GM21526 (cell line): Measurements from ENCODE around the gene ZNF552.

Experiments used
- ATAC-seq: cut with Tn5 transposase; IDR thresholded peaks from one replicate; pipeline ENCODE4 v1.9.1; 2021; ENCODE audit warnings: moderate library complexity; ENCODE audit not compliant: unreplicated experiment, low FRiP score

Gene ZNF552

DNA sequence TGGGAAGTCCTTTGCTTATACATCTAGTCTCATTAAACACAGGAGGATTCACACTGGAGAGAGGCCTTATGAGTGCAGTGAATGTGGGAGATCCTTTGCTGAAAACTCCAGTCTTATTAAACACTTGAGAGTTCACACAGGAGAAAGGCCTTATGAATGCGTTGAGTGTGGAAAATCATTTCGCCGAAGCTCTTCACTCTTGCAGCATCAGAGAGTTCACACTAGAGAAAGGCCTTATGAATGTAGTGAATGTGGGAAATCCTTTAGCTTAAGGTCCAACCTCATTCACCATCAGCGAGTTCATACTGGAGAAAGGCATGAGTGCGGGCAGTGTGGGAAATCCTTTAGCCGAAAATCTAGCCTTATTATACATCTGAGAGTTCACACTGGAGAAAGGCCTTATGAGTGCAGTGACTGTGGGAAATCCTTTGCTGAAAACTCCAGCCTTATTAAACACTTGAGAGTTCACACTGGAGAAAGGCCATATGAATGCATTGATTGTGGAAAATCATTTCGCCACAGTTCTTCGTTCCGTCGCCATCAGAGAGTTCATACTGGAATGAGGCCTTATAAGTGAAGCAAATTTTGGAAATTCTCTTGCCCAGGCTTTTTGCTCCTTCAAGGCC lies 35.4 kb downstream of the ZNF552 start:
- no peak for ATAC-seq

DNA sequence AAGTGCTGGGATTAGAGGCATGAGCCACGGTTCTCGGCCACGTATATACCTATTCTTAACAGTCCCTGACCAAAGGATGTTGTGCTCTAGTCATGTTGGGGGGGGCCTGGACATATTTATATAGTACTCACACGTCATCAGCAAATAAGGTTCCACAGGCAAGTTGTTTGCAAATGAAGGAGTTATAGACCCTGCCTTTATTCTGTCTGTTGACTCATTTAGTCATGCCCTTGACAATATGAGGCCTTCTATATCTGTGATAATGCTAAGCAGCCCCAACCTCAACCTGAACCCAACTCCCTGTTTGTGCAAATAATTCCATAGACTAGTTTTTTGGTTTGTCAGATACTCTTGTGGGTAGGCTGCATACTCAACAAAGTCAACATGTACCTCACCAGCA lies 36.4 kb downstream of the ZNF552 start:
- ATAC-seq = no peak

DNA sequence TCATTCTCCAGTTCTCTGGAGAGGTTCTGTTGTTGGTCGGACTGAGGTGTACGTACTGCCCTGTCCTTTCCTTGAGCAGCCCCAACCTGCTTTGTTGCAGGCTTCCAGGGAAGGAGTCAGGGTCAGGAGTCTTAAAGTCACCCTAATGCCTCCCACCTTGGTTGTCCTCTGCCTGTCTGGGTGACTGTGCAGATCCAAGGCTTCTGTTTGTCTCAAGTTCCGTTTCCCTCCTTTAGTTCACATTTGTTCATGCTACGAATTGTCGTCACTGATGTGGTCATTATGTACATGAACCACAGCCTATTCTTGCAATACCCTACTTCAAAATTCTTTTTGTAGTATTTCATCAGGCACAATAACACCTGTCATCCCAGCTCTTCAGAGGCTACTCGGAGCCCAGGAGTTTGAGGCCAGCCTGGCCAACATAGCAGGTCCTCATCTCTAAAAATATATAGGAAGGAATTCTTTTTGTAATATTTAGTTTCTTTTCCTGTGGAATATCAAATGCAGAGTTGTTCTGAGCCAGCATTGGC lies 37.9 kb downstream of the ZNF552 start:
- no peak for ATAC-seq

DNA sequence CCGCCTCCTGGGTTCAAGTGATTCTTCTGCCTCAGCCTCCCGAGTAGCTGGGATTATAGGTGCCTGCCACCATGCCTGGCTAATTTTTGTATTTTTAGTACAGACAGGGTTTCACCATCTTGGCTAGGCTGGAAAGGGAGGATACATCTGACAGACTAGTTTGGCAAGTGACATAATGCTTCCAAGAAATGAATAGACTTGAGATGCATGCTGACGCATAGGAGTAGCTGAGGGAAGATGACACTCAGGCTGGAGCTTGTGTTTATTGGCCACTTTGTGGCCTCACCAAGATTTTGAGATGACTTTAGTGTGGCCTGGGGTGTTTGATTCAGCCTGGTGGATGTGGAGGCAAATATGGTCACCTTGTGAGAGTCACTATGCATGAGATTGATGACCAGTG lies 41.2 kb downstream of the ZNF552 start:
- ATAC-seq = no peak

DNA sequence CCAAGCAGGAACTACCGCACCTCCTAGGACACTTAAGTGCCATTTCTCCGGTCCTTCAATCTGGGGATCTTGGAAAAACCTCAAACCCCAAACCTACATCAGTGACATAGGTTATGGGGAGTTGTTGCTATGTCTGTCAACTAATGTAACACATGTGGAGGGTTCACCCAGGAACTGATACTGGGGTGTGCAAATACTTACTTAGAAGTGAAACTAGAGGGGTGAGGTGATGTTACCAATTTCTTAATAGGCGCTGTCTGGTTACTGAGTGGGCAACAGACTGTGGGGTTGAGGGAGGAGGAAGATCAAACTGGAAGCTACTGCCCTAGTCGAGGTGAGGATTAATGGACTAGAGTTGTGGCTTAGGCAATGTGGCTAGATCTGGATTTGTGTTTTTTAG lies 43.3 kb downstream of the ZNF552 start:
- no peak for ATAC-seq

DNA sequence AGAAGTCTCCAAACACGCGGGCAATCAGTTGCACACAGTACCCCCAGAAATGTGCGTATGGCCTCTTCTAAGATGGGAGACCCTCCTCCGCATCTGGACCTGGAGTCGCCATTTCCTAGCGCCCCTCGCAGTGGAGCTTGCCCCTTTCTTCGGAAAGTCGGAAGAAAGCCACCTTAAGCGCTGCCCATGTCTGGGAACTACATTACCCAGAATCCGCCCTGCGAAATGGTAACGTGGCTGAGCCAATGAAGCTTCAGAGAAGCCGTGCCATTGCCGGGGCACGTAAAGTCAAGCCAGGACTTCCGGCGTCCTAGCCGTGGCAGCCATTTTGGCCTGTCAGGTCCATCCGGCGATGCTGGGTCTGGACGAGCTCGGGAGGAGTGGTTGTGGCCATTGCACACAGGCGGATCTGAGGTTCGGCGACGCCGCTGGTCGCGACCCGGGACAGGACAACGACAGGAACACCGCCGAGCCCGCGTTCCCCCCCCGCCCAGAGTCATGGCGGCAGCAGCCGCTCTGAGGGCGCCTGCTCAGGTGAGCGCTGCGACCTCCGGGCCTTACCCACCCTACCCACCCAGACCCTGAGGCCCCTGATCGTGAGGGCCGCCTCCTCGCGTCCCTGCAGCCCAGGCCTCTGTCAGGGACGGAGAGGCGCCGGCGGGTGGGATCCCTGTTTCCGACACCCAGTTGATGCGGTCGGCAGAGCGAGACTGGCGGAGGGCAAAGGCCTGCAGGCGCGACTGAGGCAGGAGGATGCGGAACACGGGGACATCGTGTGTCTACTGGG lies 45.2 kb downstream of the ZNF552 start, which contains the start of gene ZNF586:
Gene ZNF586 (plus strand): TSS at position 332 of the 787 bp plus-strand sequence. CDS start 167 bp downstream, at position 499.
- peak; percentile 93 for ATAC-seq

DNA sequence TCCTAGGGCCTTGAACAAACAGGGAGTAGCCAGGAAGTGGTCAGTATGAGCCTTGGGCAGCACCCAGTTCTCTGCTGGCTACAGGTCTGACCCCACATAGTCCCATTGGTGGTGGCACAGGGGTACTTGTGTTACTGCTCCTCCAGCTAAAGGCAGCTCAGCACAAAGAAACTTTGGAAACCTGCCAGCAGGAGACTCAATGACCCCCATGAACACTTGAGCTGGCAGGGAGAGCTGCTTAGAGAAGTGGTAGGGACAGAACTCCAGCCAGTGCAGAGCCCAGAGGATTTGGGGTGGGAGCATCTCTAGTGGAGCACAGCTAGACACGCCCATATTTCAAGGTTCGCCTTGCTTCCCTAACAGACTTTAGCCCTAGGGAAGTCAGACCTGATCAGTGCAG lies 55.6 kb downstream of the ZNF552 start:
- no peak for ATAC-seq

DNA sequence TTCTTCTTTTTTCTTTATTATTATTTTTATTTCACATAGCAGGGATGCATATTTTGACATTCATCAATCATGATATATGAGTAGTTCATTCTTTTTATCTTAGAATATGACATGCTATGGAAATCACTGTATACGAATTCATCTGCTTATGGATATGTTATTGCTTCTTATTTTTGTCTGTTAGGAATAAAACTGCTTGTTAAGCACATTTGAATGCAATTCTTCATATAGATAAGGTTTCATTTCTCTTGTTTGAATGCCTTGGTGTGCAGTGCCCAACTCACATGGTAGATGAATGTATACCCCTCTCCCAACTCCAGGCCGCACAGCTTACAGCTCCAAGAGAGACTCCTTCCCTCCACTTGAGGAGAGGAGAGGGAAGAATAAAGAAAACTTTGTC lies 56.8 kb downstream of the ZNF552 start:
- no peak for ATAC-seq
